CD4-positive, alpha-beta T cell (primary cell): ENCODE measurements around the gene KATNIP. TPM values are rescaled to one million over a fixed set of nuclear protein-coding genes. Genes with fewer than 3 reads are reported as not detected.

Experiments
- ATAC-seq: fragments of 200-7000 bp; cut with Tn5 transposase; one replicate; pipeline ENCODE4 v1.10.0; 2022; ENCODE audit warnings: mild to moderate bottlenecking; ENCODE audit not compliant: poor library complexity
- CTCF ChIA-PET: fragments of 350-600 bp; sonication (Branson Sonifier 250); formaldehyde crosslinking; loops from one replicate; lab custom pipeline; 2021; ENCODE audit warnings: antibody characterized with exemption, inconsistent platforms; lab: Charles Lee
- POLR2A ChIA-PET: fragments of 350-600 bp; sonication (Branson Sonifier 250); formaldehyde crosslinking; loops from one replicate; lab custom pipeline; 2021; ENCODE audit warnings: antibody characterized with exemption, inconsistent platforms; lab: Charles Lee
- DNase-seq, 14 experiments: peaks; one replicate each; pipeline ENCODE4 v3.0.0-alpha.2; 2013 to 2020; ENCODE audit warnings: mixed read lengths in 2 of 14
- H3K27ac ChIP-seq, 2 donors: one replicate each; pipeline versions ENCODE4 v1.5.1 to v1.7.0; 2013; ENCODE audit warnings: low read length in 2 of 2, low read depth in 1 of 2, mild to moderate bottlenecking in 1 of 2
- H3K27me3 ChIP-seq, 2 experiments: 1 replicate in 1 of 2; 2 replicates in 1 of 2; pipeline versions ENCODE4 v1.6.1 to v1.7.0; 2013; ENCODE audit warnings: low read length in 2 of 2, control low read depth in 1 of 2, mild to moderate bottlenecking in 1 of 2, moderate library complexity in 1 of 2; ENCODE audit not compliant: insufficient read depth in 2 of 2, control insufficient read depth in 1 of 2
- H3K36me3 ChIP-seq: one replicate; pipeline ENCODE4 v1.6.1; 2013; ENCODE audit warnings: low read length, control low read depth; ENCODE audit not compliant: insufficient read depth
- H3K4me1 ChIP-seq: one replicate; pipeline ENCODE4 v1.6.1; 2013; ENCODE audit warnings: low read length, control low read depth; ENCODE audit not compliant: insufficient read depth
- H3K4me3 ChIP-seq: one replicate; pipeline ENCODE4 v1.5.1; 2013; ENCODE audit warnings: mild to moderate bottlenecking, low read length, moderate library complexity
- H3K9me3 ChIP-seq, 2 experiments: 1 replicate in 1 of 2; 2 replicates in 1 of 2; pipeline versions ENCODE4 v1.6.1 to v1.7.0; 2013; ENCODE audit warnings: low read length in 2 of 2, mild to moderate bottlenecking in 2 of 2, control low read depth in 1 of 2, moderate library complexity in 1 of 2; ENCODE audit not compliant: control insufficient read depth in 1 of 2, insufficient read depth in 1 of 2
- H3K27ac Mint-ChIP-seq: one replicate; pipeline ENCODE4 v1.8.0; 2020; ENCODE audit warnings: mixed read lengths
- H3K27me3 Mint-ChIP-seq: one replicate; pipeline ENCODE4 v1.8.0; 2021; ENCODE audit warnings: mixed read lengths
- H3K36me3 Mint-ChIP-seq: one replicate; pipeline ENCODE4 v1.8.0; 2021; ENCODE audit warnings: low read depth, mixed read lengths
- H3K4me1 Mint-ChIP-seq: one replicate; pipeline ENCODE4 v1.8.0; 2021; ENCODE audit warnings: low read depth, mixed read lengths
- H3K4me3 Mint-ChIP-seq: one replicate; pipeline ENCODE4 v1.8.0; 2020; ENCODE audit warnings: mild to moderate bottlenecking, mixed read lengths
- H3K9me3 Mint-ChIP-seq: one replicate; pipeline ENCODE4 v1.8.0; 2020; ENCODE audit warnings: mixed read lengths
- CTCF ChIP-seq: fragments of 200-600 bp; IDR thresholded peaks from one replicate; pipeline ENCODE4 v1.8.0; 2022; ENCODE audit warnings: antibody characterized with exemption, mild to moderate bottlenecking
- intact Hi-C, 2 experiments: fragments of 100-400 bp; cut with DNase I in 1 of 2; cut with micrococcal nuclease in 1 of 2; formaldehyde crosslinking; loops; one replicate each; pipeline versions ENCODE4 v1.15.1 to v1.9.0; 2023 to 2025; cut with DNase I, micrococcal nuclease
- total RNA-seq, 174 experiments: library from RNA in 2 of 174; stranded (reverse) in 2 of 174; gene quantifications; one replicate each; pipeline ENCODE4 v1.2.3 and lab custom pipeline; 2021 to 2026

KATNIP gene
- total RNA-seq, 2 experiments from 2014 or later = 18.5 to 20.9 TPM

- H3K4me3 Mint-ChIP-seq = no peak overlapping the region
- no peaks in the 10 kb centered on the region for H3K27me3 Mint-ChIP-seq
- no peak for ATAC-seq
- H3K4me1 ChIP-seq = no peaks in the 10 kb centered on the region
- CTCF ChIA-PET = interaction anchor here (0.9 kb wide), 1 partner anchor 54 kb away, joined by 3 read pairs; no protein-coding TSS in a partner anchor
- H3K27me3 ChIP-seq = no peaks in the 10 kb centered on the region
- intact Hi-C loops = no loop called here
- no peak overlapping the region for H3K4me3 ChIP-seq
- POLR2A ChIA-PET = no interaction called here
- peak overlapping the region; percentile 22 for H3K27ac Mint-ChIP-seq
- DNase-seq = no peak
- H3K27ac ChIP-seq = no peak overlapping the region
- peaks cover 91% of the 10 kb centered on the region for H3K36me3 Mint-ChIP-seq
- TF ChIP-seq CTCF = no peak
- peaks cover 51% of the 10 kb centered on the region for H3K36me3 ChIP-seq
- no peaks in the 10 kb centered on the region for H3K4me1 Mint-ChIP-seq
- no peaks in the 10 kb centered on the region for H3K9me3 ChIP-seq
- H3K9me3 Mint-ChIP-seq = no peaks in the 10 kb centered on the region
Measured at GRCh38 chr16:27520982-27521673, 28.8 kb upstream of the KATNIP start.

GRCh38 chr16:27522173-27522707 is 27.7 kb upstream of the KATNIP start:
- H3K9me3 Mint-ChIP-seq = no peaks in the 10 kb centered on the region
- peaks cover 91% of the 10 kb centered on the region for H3K36me3 Mint-ChIP-seq
- no peaks in the 10 kb centered on the region for H3K4me1 ChIP-seq
- H3K4me1 Mint-ChIP-seq = no peaks in the 10 kb centered on the region
- no peaks in the 10 kb centered on the region for H3K27me3 ChIP-seq
- ChIA-PET POLR2A (interaction anchor here (0.6 kb wide), 1 partner anchor 58 kb away, joined by 3 read pairs; no protein-coding TSS in a partner anchor), CTCF (no interaction called here)
- no peaks in the 10 kb centered on the region for H3K9me3 ChIP-seq
- intact Hi-C loops = no loop called here
- H3K27ac ChIP-seq = no peak overlapping the region
- H3K27ac Mint-ChIP-seq = no peak overlapping the region
- ATAC-seq (no peak), DNase-seq (no peak)
- TF ChIP-seq CTCF = no peak
- H3K4me3 Mint-ChIP-seq = no peak overlapping the region
- H3K36me3 ChIP-seq = peaks cover 54% of the 10 kb centered on the region
- no peaks in the 10 kb centered on the region for H3K27me3 Mint-ChIP-seq
- H3K4me3 ChIP-seq = no peak overlapping the region

- Mint-ChIP-seq H3K27me3 (no peaks in the 10 kb centered on the region), H3K27ac (no peak overlapping the region), H3K36me3 (peaks cover 100% of the 10 kb centered on the region), H3K4me1 (no peaks in the 10 kb centered on the region), H3K9me3 (no peaks in the 10 kb centered on the region), H3K4me3 (no peak overlapping the region)
- Histone ChIP-seq H3K9me3 (no peaks in the 10 kb centered on the region), H3K27me3 (no peaks in the 10 kb centered on the region), H3K4me1 (no peaks in the 10 kb centered on the region), H3K27ac (no peak overlapping the region), H3K4me3 (no peak overlapping the region), H3K36me3 (peaks cover 72% of the 10 kb centered on the region)
- ATAC-seq (no peak), DNase-seq (no peak)
- TF ChIP-seq CTCF = no peak
- ChIA-PET CTCF (no interaction called here), POLR2A (no interaction called here)
- intact Hi-C loops = no loop called here
Measured at GRCh38 chr16:27526180-27526579, 23.8 kb upstream of the KATNIP start.
